OCI-LY1 (cell line): Measurements from ENCODE around the gene FRRS1.

Source experiments
- EZH2 ChIP-seq: fragments of 200-600 bp; sonication (generic), shearing (Covaris generic); IDR thresholded peaks from 2 replicates; pipeline ENCODE4 v1.8.0; 2017; ENCODE audit warnings: borderline replicate concordance, mixed run types, mild to moderate bottlenecking, antibody characterized with exemption, low read length, moderate library complexity, mixed read lengths
- TF ChIP-seq, protein P1 (sequence below): fragments of 200-600 bp; sonication (generic), shearing (Covaris generic); IDR thresholded peaks from 2 replicates; pipeline ENCODE4 v1.5.1; 2017; ENCODE audit warnings: mild to moderate bottlenecking, antibody characterized with exemption, low read length, moderate library complexity, mixed read lengths

DNA sequence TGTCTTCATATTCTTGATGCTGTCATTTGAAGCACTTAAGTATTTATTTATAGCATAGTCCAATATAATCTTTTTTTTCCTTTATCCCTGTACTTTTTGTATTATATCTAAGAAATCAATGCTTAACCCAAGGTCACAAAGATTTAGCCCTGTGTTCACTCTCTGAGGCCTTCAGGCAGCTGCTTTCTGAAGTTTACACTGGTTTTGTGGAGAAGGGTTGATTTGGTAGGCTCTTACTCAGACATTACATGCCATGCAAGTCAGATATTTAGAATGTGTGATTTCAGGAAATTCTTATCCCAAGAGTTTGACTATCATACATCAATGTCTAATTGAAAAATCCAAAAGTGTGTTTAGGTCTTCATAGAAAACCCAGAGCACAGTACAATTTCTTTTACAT lies 64.2 kb downstream of the FRRS1 start:
- TF ChIP-seq, protein P1, sequence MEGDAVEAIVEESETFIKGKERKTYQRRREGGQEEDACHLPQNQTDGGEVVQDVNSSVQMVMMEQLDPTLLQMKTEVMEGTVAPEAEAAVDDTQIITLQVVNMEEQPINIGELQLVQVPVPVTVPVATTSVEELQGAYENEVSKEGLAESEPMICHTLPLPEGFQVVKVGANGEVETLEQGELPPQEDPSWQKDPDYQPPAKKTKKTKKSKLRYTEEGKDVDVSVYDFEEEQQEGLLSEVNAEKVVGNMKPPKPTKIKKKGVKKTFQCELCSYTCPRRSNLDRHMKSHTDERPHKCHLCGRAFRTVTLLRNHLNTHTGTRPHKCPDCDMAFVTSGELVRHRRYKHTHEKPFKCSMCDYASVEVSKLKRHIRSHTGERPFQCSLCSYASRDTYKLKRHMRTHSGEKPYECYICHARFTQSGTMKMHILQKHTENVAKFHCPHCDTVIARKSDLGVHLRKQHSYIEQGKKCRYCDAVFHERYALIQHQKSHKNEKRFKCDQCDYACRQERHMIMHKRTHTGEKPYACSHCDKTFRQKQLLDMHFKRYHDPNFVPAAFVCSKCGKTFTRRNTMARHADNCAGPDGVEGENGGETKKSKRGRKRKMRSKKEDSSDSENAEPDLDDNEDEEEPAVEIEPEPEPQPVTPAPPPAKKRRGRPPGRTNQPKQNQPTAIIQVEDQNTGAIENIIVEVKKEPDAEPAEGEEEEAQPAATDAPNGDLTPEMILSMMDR: no peak
- TF ChIP-seq EZH2: no peak
